ENCODE data around the gene CAMSAP1. TPM values are rescaled to one million over a fixed set of nuclear protein-coding genes. Genes with fewer than 3 reads are reported as not detected.

Gene CAMSAP1
- total and polyA plus RNA-seq, 2 experiments from 2014 or later: 2.8 to 12.4 TPM

GRCh38 chr9:135901031-135901758 is 6.2 kb downstream of the CAMSAP1 start:
- H3K27me3 ChIP-seq (replicated peaks; ENCODE audit: insufficient read depth): no peaks in the 10 kb centered on the region
- H3K9ac ChIP-seq: no peak overlapping the region
- peaks cover 90% of the 10 kb centered on the region for H3K79me2 ChIP-seq (ENCODE audit: insufficient read depth)
- H3K4me2 ChIP-seq (ENCODE audit: unreplicated experiment): no peak overlapping the region
- H3K9me3 ChIP-seq (ENCODE audit: low read depth): no peaks in the 10 kb centered on the region
- 97 to 99% methylated on average over 9 of the region's 9 CpGs for WGBS, 2 experiments (ENCODE audit: low coverage in 1 of 2, low lambda C conversion rate in 2 of 2, missing lambda C conversion rate in 2 of 2)
- DNase-seq: no peak
- H3K4me3 ChIP-seq: no peak overlapping the region
- H3K36me3 ChIP-seq (ENCODE audit: low read depth): no peaks in the 10 kb centered on the region
- H3K27ac ChIP-seq: no peak overlapping the region
- H2AFZ ChIP-seq: no peak overlapping the region
- peaks cover 14% of the 10 kb centered on the region for H3K4me1 ChIP-seq (ENCODE audit: insufficient read depth)
- in situ Hi-C loops (cut with MboI): no loop called here
- peaks cover 32% of the 10 kb centered on the region; the same call in 1 of the 2 replicates for H4K20me1 ChIP-seq (ENCODE audit: insufficient read depth)
- H3F3A ChIP-seq (ENCODE audit: insufficient read depth): peaks cover 29% of the 10 kb centered on the region
- no peaks in the 10 kb centered on the region for H3K9me2 ChIP-seq (ENCODE audit: insufficient read depth)
- TF ChIP-seq EZH2phosphoT487 (IDR thresholded peaks at IDR 0.05; ENCODE audit: insufficient read depth, low read depth) (no peak), EZH2 (IDR thresholded peaks at IDR 0.05; ENCODE audit: insufficient read depth, poor library complexity, severe bottlenecking) (no peak)

- Histone ChIP-seq H3K9ac (no peak overlapping the region), H2AFZ (no peak overlapping the region), H3K4me3 (no peak overlapping the region), H3K36me3 (ENCODE audit: low read depth) (no peaks in the 10 kb centered on the region), H4K20me1 (ENCODE audit: insufficient read depth) (peaks cover 41% of the 10 kb centered on the region; the same call in 1 of the 2 replicates), H3K79me2 (ENCODE audit: insufficient read depth) (peaks cover 95% of the 10 kb centered on the region), H3K4me2 (ENCODE audit: unreplicated experiment) (no peak overlapping the region), H3K9me3 (ENCODE audit: low read depth) (no peaks in the 10 kb centered on the region), H3K4me1 (ENCODE audit: insufficient read depth) (no peaks in the 10 kb centered on the region), H3F3A (ENCODE audit: insufficient read depth) (peaks cover 16% of the 10 kb centered on the region; the same call in 1 of the 2 replicates), H3K27ac (no peak overlapping the region), H3K27me3 (replicated peaks; ENCODE audit: insufficient read depth) (no peaks in the 10 kb centered on the region), H3K9me2 (ENCODE audit: insufficient read depth) (no peaks in the 10 kb centered on the region)
- in situ Hi-C loops (cut with MboI): no loop called here
- peak; percentile 77 for DNase-seq
- 0 out of 2 replicates have a peak, but pooled peaks have one; percentile 64 for TF ChIP-seq EZH2phosphoT487 (IDR thresholded peaks at IDR 0.05; ENCODE audit: insufficient read depth, low read depth)
- no peak for TF ChIP-seq EZH2 (IDR thresholded peaks at IDR 0.05; ENCODE audit: insufficient read depth, poor library complexity, severe bottlenecking)
- 65 to 66% methylated on average over 11 of the region's 11 CpGs for WGBS, 2 experiments (ENCODE audit: low coverage in 1 of 2, low lambda C conversion rate in 2 of 2, missing lambda C conversion rate in 2 of 2)
Measured at GRCh38 chr9:135898634-135899407, 8.5 kb downstream of the CAMSAP1 start.

- H3K9me2 ChIP-seq (ENCODE audit: insufficient read depth): no peaks in the 10 kb centered on the region
- no peaks in the 10 kb centered on the region for H3K36me3 ChIP-seq (ENCODE audit: low read depth)
- in situ Hi-C loops (cut with MboI): no loop called here
- no peak overlapping the region for H3K4me3 ChIP-seq
- H3K9ac ChIP-seq: no peak overlapping the region
- no peak overlapping the region for H3K4me2 ChIP-seq (ENCODE audit: unreplicated experiment)
- peaks cover 16% of the 10 kb centered on the region; the same call in 1 of the 2 replicates for H3F3A ChIP-seq (ENCODE audit: insufficient read depth)
- no peak for DNase-seq
- peaks cover 46% of the 10 kb centered on the region for H4K20me1 ChIP-seq (ENCODE audit: insufficient read depth)
- no peak for TF ChIP-seq EZH2 (IDR thresholded peaks at IDR 0.05; ENCODE audit: insufficient read depth, poor library complexity, severe bottlenecking)
- no peak for TF ChIP-seq EZH2phosphoT487 (IDR thresholded peaks at IDR 0.05; ENCODE audit: insufficient read depth, low read depth)
- no peak overlapping the region for H3K27ac ChIP-seq
- peaks cover 95% of the 10 kb centered on the region for H3K79me2 ChIP-seq (ENCODE audit: insufficient read depth)
- H3K27me3 ChIP-seq (replicated peaks; ENCODE audit: insufficient read depth): no peaks in the 10 kb centered on the region
- no peaks in the 10 kb centered on the region for H3K4me1 ChIP-seq (ENCODE audit: insufficient read depth)
- 95 to 100% methylated on average over 2 of the region's 2 CpGs for WGBS, 2 experiments (ENCODE audit: low coverage in 1 of 2, low lambda C conversion rate in 2 of 2, missing lambda C conversion rate in 2 of 2)
- no peak overlapping the region for H2AFZ ChIP-seq
- no peaks in the 10 kb centered on the region for H3K9me3 ChIP-seq (ENCODE audit: low read depth)
Measured at GRCh38 chr9:135896626-135897025, 10.7 kb downstream of the CAMSAP1 start.

- no peak overlapping the region for H3K9ac ChIP-seq
- no peak overlapping the region for H3K4me3 ChIP-seq
- 95 to 96% methylated on average over 3 of the region's 3 CpGs for WGBS, 2 experiments (ENCODE audit: low coverage in 1 of 2, low lambda C conversion rate in 2 of 2, missing lambda C conversion rate in 2 of 2)
- peaks cover 16% of the 10 kb centered on the region; the same call in 1 of the 2 replicates for H3F3A ChIP-seq (ENCODE audit: insufficient read depth)
- no peaks in the 10 kb centered on the region for H3K36me3 ChIP-seq (ENCODE audit: low read depth)
- no peak for TF ChIP-seq EZH2 (IDR thresholded peaks at IDR 0.05; ENCODE audit: insufficient read depth, poor library complexity, severe bottlenecking)
- no peak for TF ChIP-seq EZH2phosphoT487 (IDR thresholded peaks at IDR 0.05; ENCODE audit: insufficient read depth, low read depth)
- H3K9me2 ChIP-seq (ENCODE audit: insufficient read depth): no peaks in the 10 kb centered on the region
- no peaks in the 10 kb centered on the region for H3K27me3 ChIP-seq (replicated peaks; ENCODE audit: insufficient read depth)
- no peak overlapping the region for H3K27ac ChIP-seq
- H2AFZ ChIP-seq: no peak overlapping the region
- peaks cover 95% of the 10 kb centered on the region for H3K79me2 ChIP-seq (ENCODE audit: insufficient read depth)
- DNase-seq: no peak
- H3K9me3 ChIP-seq (ENCODE audit: low read depth): no peaks in the 10 kb centered on the region
- no peaks in the 10 kb centered on the region for H3K4me1 ChIP-seq (ENCODE audit: insufficient read depth)
- H4K20me1 ChIP-seq (ENCODE audit: insufficient read depth): peaks cover 46% of the 10 kb centered on the region
- in situ Hi-C loops (cut with MboI): no loop called here
- H3K4me2 ChIP-seq (ENCODE audit: unreplicated experiment): no peak overlapping the region
Measured at GRCh38 chr9:135896205-135896604, 11.1 kb downstream of the CAMSAP1 start.

Measured in GM23248 (cell line).